Measurements from ENCODE around the gene SOWAHA.

GRCh38 chr5:132826424-132827082, 13.5 kb downstream of the SOWAHA start:
- TF ChIP-seq POLR2A (IDR thresholded peaks at IDR 0.05; ENCODE audit: low read depth, low read length), result no peak
- no peak for TF ChIP-seq POLR2AphosphoS5 (IDR thresholded peaks at IDR 0.05; ENCODE audit: low read depth, low read length)
